ENCODE data around the gene KLHL17.
"Not testable (repeated sequence)": the region's sequence is repeated elsewhere in the genome, so short reads cannot be mapped to it uniquely, and the experiment has no call there.

KLHL17 gene

DNA sequence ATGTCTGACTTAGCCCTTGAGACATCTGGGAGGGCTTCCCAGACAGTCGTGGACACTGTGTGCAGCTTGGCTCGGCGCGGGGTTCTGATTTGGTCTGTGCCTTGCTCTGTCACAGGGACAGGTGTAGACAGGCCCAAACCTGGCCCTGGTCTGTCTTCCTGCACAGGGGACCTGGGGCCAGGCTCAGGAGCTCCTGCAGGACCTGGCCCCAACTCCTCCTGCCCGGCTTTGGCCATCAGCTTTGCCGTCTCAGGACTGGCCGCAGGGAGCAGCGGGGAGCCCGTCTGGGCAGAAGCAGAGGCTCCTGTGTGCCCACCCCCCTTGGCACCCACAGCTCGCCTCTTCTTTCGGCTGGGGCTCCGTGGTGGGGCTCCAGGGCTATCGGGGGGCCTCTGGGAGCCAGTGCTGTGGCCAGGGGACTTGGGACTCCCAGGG lies 19.8 kb downstream of the KLHL17 start:
- DNase-seq (ENCODE audit: low read depth in 1 of 2, low spot score in 1 of 2): no peak

- DNase-seq (ENCODE audit: low read depth in 1 of 2, low spot score in 1 of 2): no peak
These were observed 20.4 kb downstream of the KLHL17 start for GRCh38 chr1:980602-981395.

DNA sequence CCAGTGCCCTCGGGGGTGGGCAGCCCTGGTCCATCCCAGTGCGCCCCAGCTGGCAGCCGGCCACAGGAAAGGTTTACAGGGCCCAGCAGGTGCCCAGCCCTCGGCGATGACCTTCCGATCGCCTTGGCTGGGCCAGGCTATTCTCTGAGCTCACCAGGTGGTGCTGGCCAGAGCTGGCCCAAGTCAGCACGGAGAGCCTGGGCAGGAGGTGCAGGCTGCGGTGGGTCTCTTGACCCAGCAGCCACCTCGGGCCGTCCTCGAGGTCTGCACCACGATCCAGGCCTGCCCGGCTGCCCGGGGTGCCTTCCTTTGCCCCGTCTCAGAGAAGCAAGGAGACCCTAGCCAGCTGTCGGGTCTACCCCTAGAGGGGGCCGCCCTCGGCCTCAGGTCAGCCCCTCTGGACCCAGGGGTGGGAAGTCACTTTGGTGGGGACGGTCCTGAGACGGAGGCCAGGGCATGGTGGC lies 21.1 kb downstream of the KLHL17 start:
- DNase-seq (ENCODE audit: low read depth in 1 of 2, low spot score in 1 of 2): no peak

GRCh38 chr1:981955-982558 lies 21.7 kb downstream of the KLHL17 start, which contains the start of gene PERM1:
Gene PERM1, minus strand, starts transcription at chr1:982093. Its CDS starts 1,064 bp downstream, at chr1:981029.
- DNase-seq (ENCODE audit: low read depth in 1 of 2, low spot score in 1 of 2): no peak

DNA sequence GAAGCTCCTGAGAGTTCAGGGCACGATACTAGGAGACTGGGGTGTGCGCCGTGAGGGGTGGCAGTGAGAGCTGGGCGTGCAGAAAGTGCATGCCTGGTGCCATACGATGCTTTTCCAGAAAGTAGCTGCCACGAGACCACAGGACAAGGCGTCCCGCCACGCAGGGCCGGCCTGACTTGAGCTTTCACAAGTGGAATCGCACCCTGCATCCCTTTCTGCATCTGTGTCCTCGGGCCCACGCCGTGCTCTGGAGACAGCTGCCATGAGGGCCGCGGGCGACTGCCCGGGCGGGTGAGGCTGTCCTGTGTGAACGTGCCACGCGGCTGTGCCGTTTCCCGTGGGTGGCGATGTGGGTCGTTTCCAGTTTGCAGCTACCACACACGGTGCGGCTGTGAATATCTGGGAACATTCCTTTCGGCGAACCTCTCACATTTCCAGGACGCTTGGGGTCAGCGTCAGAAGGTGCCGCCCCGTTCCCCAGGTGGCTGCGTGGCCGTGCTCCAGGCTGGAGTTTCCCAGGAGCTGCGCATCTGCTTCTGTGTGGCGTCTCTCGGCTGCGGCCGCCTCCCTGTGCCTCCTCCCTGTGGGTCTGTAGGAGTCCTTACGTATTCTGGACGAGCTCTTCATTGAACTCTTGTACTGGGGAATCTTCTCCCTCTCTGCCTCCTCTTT lies 22.5 kb downstream of the KLHL17 start:
- no peak for DNase-seq (ENCODE audit: low read depth in 1 of 2, low spot score in 1 of 2)

DNA sequence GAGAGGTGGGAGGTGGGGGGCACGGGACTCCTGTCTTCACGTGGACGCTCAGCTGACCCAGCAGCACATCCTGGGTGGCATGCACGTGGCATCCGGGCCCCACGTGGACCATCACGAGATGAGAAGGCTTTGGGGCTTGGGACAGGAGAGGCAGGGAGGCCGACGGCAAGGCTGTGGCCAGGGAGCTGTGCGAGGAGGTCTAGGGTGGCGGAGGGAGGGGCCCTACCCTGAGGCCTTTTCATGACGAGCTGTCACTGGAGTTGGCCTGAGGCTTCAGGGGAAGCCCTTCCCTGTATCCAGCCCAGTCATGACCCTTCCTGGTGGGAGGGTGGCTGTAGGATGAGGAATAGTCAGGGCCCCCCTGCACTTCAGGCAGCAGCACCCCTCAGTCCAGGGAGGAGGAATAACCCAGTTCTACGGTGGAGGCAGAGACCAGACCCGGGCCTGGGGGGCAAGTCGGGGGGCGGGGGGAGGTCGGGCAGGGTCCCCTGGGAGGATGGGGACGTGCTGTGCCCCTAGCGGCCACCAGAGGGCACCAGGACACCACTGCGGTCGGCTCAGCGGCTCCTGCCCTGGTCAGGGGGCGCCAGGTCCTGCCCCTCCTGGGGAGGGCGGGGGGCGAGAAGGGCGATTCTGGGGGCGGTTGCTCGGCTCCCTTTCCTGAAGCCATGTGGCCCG lies 23.6 kb downstream of the KLHL17 start:
- peak; percentile 40 to 42 for DNase-seq (ENCODE audit: low read depth in 1 of 2, low spot score in 1 of 2)

DNA sequence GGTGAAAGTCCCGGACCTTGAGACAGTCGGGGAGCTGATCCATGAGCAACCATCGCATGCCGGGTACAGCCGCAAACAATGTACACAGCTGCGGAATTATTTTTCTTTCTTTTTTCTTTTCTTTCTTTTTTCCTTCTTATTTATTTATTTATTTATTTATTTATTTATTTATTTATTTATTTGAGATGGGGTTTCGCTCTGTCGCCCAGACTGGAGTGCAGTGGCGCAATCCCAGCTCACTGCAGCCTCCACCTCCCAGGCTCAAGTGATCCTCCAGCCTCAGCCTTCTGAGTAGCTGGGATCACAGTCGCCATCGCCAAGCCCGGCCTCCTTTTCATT lies 24.1 kb downstream of the KLHL17 start:
- DNase-seq (ENCODE audit: low read depth in 1 of 2, low spot score in 1 of 2): no peak

GRCh38 chr1:985126-985525 lies 24.7 kb downstream of the KLHL17 start:
- DNase-seq (ENCODE audit: low read depth in 1 of 2, low spot score in 1 of 2): no peak

- not testable (repeated sequence) for DNase-seq (ENCODE audit: low read depth in 1 of 2, low spot score in 1 of 2)
These were observed 27.7 kb downstream of the KLHL17 start for GRCh38 chr1:988061-988460.

DNA sequence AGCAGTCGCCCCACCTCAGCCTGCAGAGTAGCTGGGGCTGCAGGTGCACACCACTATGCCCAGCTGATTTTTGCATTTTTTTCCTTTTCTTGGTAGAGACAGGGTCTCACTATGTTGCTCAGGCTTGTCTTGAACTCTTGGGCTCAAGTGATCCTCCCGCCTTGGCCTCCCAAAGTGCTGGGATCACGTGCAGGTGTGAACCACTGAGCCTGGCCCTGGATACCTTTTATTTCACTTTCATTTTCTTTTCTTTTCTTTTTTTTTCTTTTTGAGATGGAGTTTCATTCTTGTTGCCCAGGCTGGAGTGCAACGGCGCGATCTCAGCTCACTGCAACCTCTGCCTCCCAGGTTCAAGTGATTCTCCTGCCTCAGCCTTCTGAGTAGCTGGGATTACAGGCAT lies 30.9 kb downstream of the KLHL17 start:
- not testable (repeated sequence) for DNase-seq (ENCODE audit: low read depth in 1 of 2, low spot score in 1 of 2)

DNA sequence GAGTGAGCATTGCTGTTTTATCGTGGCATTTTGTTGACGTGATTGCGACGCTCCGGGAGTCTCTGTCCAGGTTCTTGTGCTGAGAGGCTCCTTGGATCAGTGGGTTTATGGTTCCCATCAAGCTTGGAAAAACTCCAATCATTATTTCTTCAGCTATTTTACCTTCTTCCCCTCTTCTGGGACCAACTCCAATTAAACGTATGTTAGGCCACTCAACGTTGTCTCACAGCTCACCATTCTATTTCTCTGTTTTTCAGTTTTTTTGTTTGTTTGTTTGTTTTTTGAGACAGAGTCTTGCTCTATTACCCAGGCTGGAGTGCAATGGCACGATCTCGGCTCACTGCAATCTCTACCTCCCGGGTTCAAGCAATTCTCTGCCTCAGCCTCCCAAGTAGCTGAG lies 31.5 kb downstream of the KLHL17 start:
- DNase-seq (ENCODE audit: low read depth in 1 of 2, low spot score in 1 of 2): no peak

DNA sequence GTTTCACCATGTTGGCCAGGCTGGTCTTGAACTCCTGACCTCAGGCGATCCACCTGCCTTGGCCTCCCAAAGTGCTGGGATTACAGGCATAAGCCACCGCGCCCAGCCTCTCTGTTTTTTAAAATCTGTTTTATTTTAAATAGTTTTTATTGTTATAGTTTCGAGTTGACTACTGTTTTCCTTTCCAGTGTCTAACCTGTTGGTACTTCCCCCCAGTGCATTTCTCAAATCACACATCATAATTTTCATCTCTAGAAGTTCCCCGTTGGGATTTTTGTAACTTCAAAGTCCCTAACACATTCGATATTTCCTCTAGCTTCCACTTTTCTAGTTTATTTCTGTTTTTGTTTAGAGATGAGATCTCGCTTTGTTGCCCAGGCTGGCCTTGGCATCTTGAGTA lies 32.0 kb downstream of the KLHL17 start:
- no peak for DNase-seq (ENCODE audit: low read depth in 1 of 2, low spot score in 1 of 2)

DNA sequence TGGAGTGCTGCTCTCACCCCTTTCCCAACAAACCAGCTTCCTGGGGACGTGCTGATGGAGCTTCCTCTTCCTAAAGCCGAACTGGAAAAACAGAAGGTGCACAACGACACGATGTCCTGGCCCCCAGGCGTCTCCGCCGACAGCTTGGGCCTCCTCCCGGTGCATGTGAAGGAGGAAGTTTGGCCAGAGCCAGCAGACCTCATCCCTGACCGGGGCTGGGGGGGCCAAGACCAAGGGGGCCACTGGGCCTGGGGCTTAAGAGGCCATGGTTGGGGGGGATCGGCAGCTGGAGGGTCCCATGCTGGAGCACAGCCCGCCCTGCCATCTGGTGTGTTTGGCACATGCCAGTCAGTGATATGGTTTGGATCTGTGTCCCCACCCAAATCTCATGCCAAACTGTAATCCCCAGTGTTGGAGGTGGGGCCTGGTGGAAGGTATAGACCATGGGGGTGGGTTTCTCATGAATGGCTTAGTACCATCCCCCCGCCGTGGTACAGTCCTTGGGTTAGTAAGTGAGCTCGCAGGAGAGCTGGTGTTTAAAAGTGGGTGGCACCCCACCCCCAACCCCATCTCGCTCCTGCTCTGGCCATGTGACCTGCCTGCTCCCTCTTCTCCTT lies 33.1 kb downstream of the KLHL17 start:
- no peak for DNase-seq (ENCODE audit: low read depth in 1 of 2, low spot score in 1 of 2)

DNA sequence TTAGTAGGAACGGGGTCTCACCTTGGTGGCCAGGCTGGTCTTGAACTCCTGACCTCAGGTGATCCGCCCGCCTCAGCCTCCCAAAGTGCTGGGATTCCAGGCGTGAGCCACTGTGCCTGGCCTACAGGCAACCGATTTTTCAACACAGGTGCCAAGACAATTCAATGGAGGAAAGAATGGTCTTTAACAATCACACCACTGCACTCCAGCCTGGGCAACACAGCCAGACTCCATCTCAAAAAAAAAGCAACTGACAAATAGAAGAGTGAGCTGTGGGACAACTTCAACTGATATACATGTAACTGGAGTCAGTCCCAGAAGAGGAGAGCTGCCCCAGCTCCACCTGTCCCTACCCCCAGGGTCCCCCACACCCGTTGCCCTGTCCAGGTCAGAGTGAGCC lies 34.2 kb downstream of the KLHL17 start:
- DNase-seq (ENCODE audit: low read depth in 1 of 2, low spot score in 1 of 2): not testable (repeated sequence)

- no peak for DNase-seq (ENCODE audit: low read depth in 1 of 2, low spot score in 1 of 2)
These were observed 35.6 kb downstream of the KLHL17 start for GRCh38 chr1:995665-996633.

DNA sequence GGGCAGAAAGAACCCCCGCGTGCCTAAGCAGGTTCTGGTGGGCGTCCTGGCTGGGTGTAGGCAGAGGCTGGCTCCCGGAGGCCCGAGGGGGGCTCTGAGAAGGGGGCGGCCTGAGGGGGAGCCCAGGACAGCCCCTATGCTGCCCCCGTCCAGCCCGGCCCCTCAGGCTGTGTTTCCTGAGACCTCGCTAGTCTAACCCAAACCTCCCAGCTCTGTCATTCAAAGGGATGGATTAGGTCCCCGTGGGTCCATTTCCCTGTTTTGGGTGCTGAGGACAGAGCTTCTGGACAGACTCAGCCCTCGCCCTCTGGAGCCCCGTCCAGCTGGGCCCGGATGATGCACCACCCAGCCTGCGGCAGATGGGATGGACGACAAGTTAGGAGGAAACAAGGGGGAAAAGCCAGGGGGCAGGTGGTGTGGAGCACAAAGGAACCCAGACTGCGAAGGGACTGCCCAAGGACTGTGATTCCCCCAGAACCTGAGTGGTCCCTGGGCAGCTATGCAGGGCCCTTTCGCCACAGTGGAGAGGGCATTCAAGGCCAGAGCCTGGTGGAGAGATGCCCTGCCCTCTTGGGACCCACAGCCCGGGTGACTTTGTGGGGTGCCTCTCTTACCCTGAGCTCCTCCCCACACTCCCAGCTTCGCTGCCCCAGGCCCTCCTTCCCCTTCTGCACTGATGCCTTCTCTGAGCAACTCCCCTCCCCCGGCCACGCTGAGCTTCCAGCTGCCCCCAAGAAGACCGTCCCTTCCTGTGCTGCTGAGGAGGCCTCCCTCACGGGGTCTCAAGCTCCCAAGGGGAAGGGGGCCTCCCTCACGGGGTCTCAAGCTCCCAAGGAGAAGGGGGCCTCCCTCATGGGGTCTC lies 36.7 kb downstream of the KLHL17 start:
- DNase-seq (ENCODE audit: low read depth in 1 of 2, low spot score in 1 of 2): no peak

DNA sequence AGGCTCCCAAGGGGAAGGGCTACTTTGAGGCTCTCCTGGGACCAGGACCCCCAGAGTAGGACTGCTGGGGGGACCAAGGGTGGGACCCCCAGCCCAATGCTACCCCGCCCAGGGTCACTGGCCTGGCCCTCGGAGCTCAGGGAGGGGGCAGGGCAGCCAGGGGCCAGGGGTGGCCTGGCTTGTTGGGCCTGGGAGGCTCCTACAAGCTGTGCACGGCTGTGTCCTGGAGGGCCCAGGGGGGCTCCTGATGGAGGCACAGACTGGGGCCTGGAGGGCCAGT lies 37.3 kb downstream of the KLHL17 start:
- no peak for DNase-seq (ENCODE audit: low read depth in 1 of 2, low spot score in 1 of 2)

DNA sequence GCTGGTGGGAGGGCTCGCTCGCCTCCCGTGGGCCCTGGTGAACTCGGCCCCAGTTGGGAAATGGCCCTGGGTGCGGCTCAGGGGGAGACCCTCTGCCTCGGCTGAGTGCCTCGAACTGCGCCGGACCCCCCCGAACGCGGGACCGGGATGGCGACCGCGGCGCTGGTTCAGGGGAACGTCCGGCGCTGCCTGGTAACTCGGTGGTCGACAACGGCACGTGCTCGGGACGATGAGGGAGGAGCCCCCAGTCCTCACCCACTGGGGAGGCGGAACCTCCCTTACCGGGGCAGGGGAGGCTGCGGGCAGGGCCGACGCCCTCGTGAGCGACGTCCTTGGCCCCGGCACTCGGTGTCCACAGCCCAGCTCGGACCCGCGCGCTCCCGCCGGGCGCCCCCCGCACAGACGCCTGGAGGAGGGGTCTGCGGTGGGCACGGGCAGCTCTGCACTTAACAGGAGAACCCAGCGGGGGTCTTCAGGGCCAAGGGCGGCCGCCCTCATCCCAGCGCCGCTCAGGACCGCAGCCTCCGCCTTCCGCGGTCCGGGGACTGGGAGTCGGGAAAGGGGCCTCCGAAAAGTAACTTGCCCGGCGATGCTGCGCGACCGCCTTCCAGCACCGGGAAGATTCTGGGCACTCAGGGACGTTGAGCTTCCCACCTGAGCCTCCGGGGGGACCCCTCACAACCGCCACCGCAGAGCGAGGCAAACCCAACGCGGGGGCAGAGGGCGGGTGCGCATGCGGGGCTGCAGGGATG lies 37.8 kb downstream of the KLHL17 start:
- no peak for DNase-seq (ENCODE audit: low read depth in 1 of 2, low spot score in 1 of 2)

DNA sequence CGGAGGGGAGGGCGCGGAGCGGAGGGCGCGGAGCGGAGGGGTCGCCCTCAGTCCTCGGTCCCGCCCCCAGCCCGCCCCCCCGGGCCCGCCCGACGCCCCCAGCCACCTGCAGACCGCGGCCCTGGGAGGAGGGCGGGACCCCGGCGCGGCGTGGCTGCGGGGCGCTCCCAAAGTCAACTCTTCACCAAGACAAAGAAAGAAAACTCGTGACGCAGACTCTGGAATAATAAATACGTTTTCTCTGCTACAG lies 38.3 kb downstream of the KLHL17 start:
- DNase-seq (ENCODE audit: low read depth in 1 of 2, low spot score in 1 of 2): no peak
